Parathyroid adenoma (tissue), 2 donors: ENCODE measurements around the gene MAN1A2.

ENCODE experiments used
- H2AFZ ChIP-seq: fragments of 300-600 bp; sonication (generic); one replicate; pipeline ENCODE4 v1.7.0; 2017; ENCODE audit warnings: antibody characterized with exemption, mild to moderate bottlenecking
- H3K27ac ChIP-seq: fragments of 300-600 bp; sonication (generic); one replicate; pipeline ENCODE4 v1.7.0; 2017
- H3K27me3 ChIP-seq: fragments of 300-600 bp; sonication (generic); one replicate; pipeline ENCODE4 v1.7.0; 2017; ENCODE audit warnings: low read length; ENCODE audit not compliant: control insufficient read depth, insufficient read depth
- H3K36me3 ChIP-seq: fragments of 300-600 bp; sonication (generic); one replicate; pipeline ENCODE4 v1.7.0; 2017; ENCODE audit warnings: low read length; ENCODE audit not compliant: control insufficient read depth, insufficient read depth
- H3K4me1 ChIP-seq: fragments of 300-600 bp; sonication (generic); one replicate; pipeline ENCODE4 v1.7.0; 2017; ENCODE audit warnings: control low read depth
- H3K4me2 ChIP-seq: fragments of 300-600 bp; sonication (generic); one replicate; pipeline ENCODE4 v1.7.0; 2017; ENCODE audit warnings: low read length
- H3K4me3 ChIP-seq: fragments of 300-600 bp; sonication (generic); one replicate; pipeline ENCODE4 v1.7.0; 2017; ENCODE audit warnings: low read depth, low read length
- H3K79me2 ChIP-seq: fragments of 300-600 bp; sonication (generic); one replicate; pipeline ENCODE4 v1.7.0; 2017; ENCODE audit warnings: control low read depth
- H3K9ac ChIP-seq: fragments of 300-600 bp; sonication (generic); one replicate; pipeline ENCODE4 v1.7.0; 2017; ENCODE audit warnings: mild to moderate bottlenecking
- H3K9me3 ChIP-seq: fragments of 300-600 bp; sonication (generic); one replicate; pipeline ENCODE4 v1.7.0; 2017; ENCODE audit warnings: low read length; ENCODE audit not compliant: control insufficient read depth
- CTCF ChIP-seq: fragments of 300-600 bp; sonication (generic); IDR thresholded peaks from one replicate; pipeline ENCODE4 v1.7.0; 2017; ENCODE audit warnings: antibody characterized with exemption, mild to moderate bottlenecking
- donor health status: primary hyperparathyroidism.

The MAN1A2 gene

GRCh38 chr1:117573386-117574023 is 206.3 kb downstream of the MAN1A2 start:
- Histone ChIP-seq H3K4me3 (no peak overlapping the region), H2AFZ (no peak overlapping the region), H3K4me2 (no peak overlapping the region), H3K79me2 (no peaks in the 10 kb centered on the region), H3K9ac (no peak overlapping the region), H3K27ac (no peak overlapping the region), H3K9me3 (no peaks in the 10 kb centered on the region), H3K36me3 (no peaks in the 10 kb centered on the region), H3K4me1 (no peaks in the 10 kb centered on the region), H3K27me3 (no peaks in the 10 kb centered on the region)
- no peak for TF ChIP-seq CTCF

GRCh38 chr1:117574161-117574835 is 207.0 kb downstream of the MAN1A2 start:
- TF ChIP-seq CTCF: no peak
- Histone ChIP-seq H3K79me2 (no peaks in the 10 kb centered on the region), H3K4me1 (no peaks in the 10 kb centered on the region), H3K9me3 (no peaks in the 10 kb centered on the region), H2AFZ (no peak overlapping the region), H3K27ac (no peak overlapping the region), H3K36me3 (no peaks in the 10 kb centered on the region), H3K4me2 (no peak overlapping the region), H3K4me3 (no peak overlapping the region), H3K9ac (no peak overlapping the region), H3K27me3 (no peaks in the 10 kb centered on the region)

- H3K79me2 ChIP-seq: no peaks in the 10 kb centered on the region
- no peaks in the 10 kb centered on the region for H3K36me3 ChIP-seq
- H3K9ac ChIP-seq: no peak overlapping the region
- no peak for TF ChIP-seq CTCF
- no peak overlapping the region for H3K4me2 ChIP-seq
- no peak overlapping the region for H3K4me3 ChIP-seq
- H3K27me3 ChIP-seq: no peaks in the 10 kb centered on the region
- no peak overlapping the region for H2AFZ ChIP-seq
- H3K4me1 ChIP-seq: no peaks in the 10 kb centered on the region
- no peaks in the 10 kb centered on the region for H3K9me3 ChIP-seq
- no peak overlapping the region for H3K27ac ChIP-seq
Measured at GRCh38 chr1:117575586-117576225, 208.5 kb downstream of the MAN1A2 start.

GRCh38 chr1:117576236-117576635 is 209.0 kb downstream of the MAN1A2 start:
- no peak overlapping the region for H3K27ac ChIP-seq
- no peaks in the 10 kb centered on the region for H3K36me3 ChIP-seq
- no peaks in the 10 kb centered on the region for H3K9me3 ChIP-seq
- no peaks in the 10 kb centered on the region for H3K4me1 ChIP-seq
- H2AFZ ChIP-seq: no peak overlapping the region
- H3K9ac ChIP-seq: no peak overlapping the region
- no peaks in the 10 kb centered on the region for H3K27me3 ChIP-seq
- no peak overlapping the region for H3K4me3 ChIP-seq
- TF ChIP-seq CTCF: no peak
- no peak overlapping the region for H3K4me2 ChIP-seq
- H3K79me2 ChIP-seq: no peaks in the 10 kb centered on the region
